Ovary (tissue), 10 donors: ENCODE data around the gene COL26A1. TPM values are rescaled to one million over a fixed set of nuclear protein-coding genes. Genes with fewer than 3 reads are reported as not detected.

Experiments used
- DNase-seq, 5 donors: peaks; one replicate each; pipeline ENCODE4 v3.0.0-alpha.2; 2019 to 2020
- H3K27ac ChIP-seq, 2 donors: fragments of 200-600 bp; one replicate each; pipeline versions ENCODE4 v1.5.1 to v1.8.0; 2019 to 2022
- H3K27me3 ChIP-seq: fragments of 200-600 bp; one replicate; pipeline ENCODE4 v1.8.0; 2022
- H3K36me3 ChIP-seq: fragments of 200-600 bp; sonication (generic); one replicate; pipeline ENCODE4 v1.5.1; 2019
- H3K4me1 ChIP-seq: one replicate; pipeline ENCODE4 v1.8.1; 2013; ENCODE audit warnings: mild to moderate bottlenecking, moderate library complexity; ENCODE audit not compliant: insufficient read depth
- H3K4me3 ChIP-seq: fragments of 200-600 bp; sonication (generic); one replicate; pipeline ENCODE4 v1.5.1; 2017
- H3K9me3 ChIP-seq, 2 donors: fragments of 200-600 bp in 1 of 2; sonication (generic) in 1 of 2; one replicate each; pipeline versions ENCODE4 v1.5.1 to v1.8.1; 2013 to 2019; ENCODE audit warnings: mild to moderate bottlenecking in 1 of 2, moderate library complexity in 1 of 2
- CTCF ChIP-seq, 3 donors: fragments of 450-650 bp in 2 of 3; fragments of 200-600 bp in 1 of 3; IDR thresholded peaks; one replicate each; pipeline versions ENCODE4 v1.5.1 to v1.8.0; 2016 to 2022; ENCODE audit warnings: antibody characterized with exemption in 3 of 3, mild to moderate bottlenecking in 1 of 3
- EP300 ChIP-seq: sonication (generic); formaldehyde crosslinking; IDR thresholded peaks from one replicate; pipeline ENCODE4 v1.6.1; 2017; ENCODE audit warnings: antibody characterized with exemption
- POLR2A ChIP-seq: fragments of 450-650 bp; IDR thresholded peaks from one replicate; pipeline ENCODE4 v1.6.1; 2017; ENCODE audit warnings: antibody characterized with exemption, mild to moderate bottlenecking, moderate library complexity
- WGBS, 3 donors: extraction: QIAGEN DNeasy Blood & Tissue Kit in 1 of 3; methylation state at CpG; one replicate each; pipeline versions ENCODE4 v1.1.5 to v1.1.7; 2013 to 2017; 5-methylcytosine and 5-hydroxymethylcytosine counted together
- intact Hi-C, 4 donors: fragments of 100-400 bp; cut with DNase I; formaldehyde crosslinking; loops; one replicate each; pipeline versions ENCODE4 v1.11.0 to v1.15.1; 2022 to 2023
- long read RNA-seq, 3 donors: library from polyadenylated mRNA in 2 of 3; unstranded in 2 of 3; transcript quantifications; one replicate each; pipeline ENCODE4 v2.0.0 and lab custom pipeline, GENCODE V29; 2021 to 2026
- polyA plus RNA-seq, 2 donors: library from polyadenylated mRNA; stranded (reverse); fragments of 200-250 nt in 1 of 2; fragments of 350-450 nt in 1 of 2; fragmentation: Illumina TruSeq in 1 of 2; extraction: RNeasy Lipid Tissue Mini Kit (QIAGEN cat#74804) in 1 of 2; gene quantifications; one replicate each; pipeline ENCODE4 v1.2.3, GENCODE V29; 2013 to 2014
- total RNA-seq, 7 donors: library from RNA; depleted of rRNA in 2 of 7; stranded (reverse); fragments of >200 nt in 2 of 7; fragmentation: NEBNext Ultra II Directional in 3 of 7; extraction: Animal tissue kit (Norgen Biotek cat#: 25700) in 3 of 7; gene quantifications; one replicate each; pipeline versions ENCODE4 v1.1.0 to v1.2.4, GENCODE V29; 2016 to 2023
- donor health status: DM: no; HTN: no; CAD: no; lungs with moderate emphysema.
- donor health status: DM: no; HTN: no; CAD: no.
- donor health status: Bipolar disorder and iron deficiency.
- donor health status: DM: yes; HTN: yes; CAD: no.
- donor health status: DM: no; HTN: no; CAD: no.
- donor health status: DM: yes; HTN: yes; CAD: no.

COL26A1 gene
- total RNA-seq (1 to 10 TPM in 2 of 7 donors, under 1 TPM in 5; 0.28 to 2.3 (median 0.42) TPM), polyA plus RNA-seq (under 1 TPM; 0.17 to 0.38 TPM)
- long read RNA-seq, donor 1: 0 reads
- long read RNA-seq, donor 2, partial matches to known transcripts: 0 of 3 reads
- long read RNA-seq, donor 2, other reads (novel, unspliced or antisense): 0 of 3 reads
- long read RNA-seq, donor 3, partial matches to known transcripts: 0 of 2 reads
- long read RNA-seq, donor 3, other reads (novel, unspliced or antisense): 1 of 2 reads

DNA sequence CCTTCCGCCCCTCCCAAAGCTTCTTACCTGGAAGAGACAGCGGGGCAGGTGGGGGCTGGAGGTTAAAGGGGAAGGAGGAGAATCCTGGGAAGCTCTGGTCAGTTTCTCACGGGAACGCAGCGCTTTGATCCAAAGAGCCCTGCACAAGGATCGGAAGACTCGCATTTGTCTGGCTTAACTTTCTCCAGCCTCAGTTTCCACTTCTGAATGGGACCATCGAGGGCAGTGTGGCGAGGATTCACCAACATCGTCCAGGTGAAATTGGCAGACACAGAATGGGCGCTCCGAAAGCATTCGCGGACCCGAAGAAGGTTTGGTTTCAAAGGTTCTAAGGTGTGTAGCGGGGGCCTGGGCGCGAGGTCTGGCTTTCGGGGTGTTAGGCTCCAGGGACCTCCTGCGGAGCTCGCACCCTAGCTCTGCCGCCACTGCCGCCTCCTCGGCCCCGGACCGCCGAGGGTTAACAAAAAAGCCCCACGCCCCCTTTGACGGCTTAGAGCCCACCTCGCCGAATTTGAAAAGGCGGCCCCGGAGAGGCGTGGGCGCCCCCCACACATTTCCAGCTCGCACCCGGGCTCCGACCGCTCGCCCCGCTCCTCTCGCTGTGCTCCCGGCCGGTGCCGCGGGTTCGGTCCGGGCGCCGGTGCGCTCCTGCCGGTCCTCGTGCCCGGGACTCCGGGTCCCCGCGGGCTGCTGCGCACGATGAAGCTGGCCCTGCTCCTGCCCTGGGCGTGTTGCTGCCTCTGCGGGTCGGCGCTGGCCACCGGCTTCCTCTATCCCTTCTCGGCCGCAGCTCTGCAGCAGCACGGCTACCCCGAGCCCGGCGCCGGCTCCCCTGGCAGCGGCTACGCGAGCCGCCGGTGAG lies at the start of gene COL26A1:
Gene COL26A1, plus strand, starts transcription at position 542 of the 862 bp plus-strand sequence. Its CDS starts 158 bp downstream, at position 700.
- peak in 4 of 5 donors; percentile 34 to 66 (median 44) for DNase-seq
- Histone ChIP-seq H3K36me3 (no peaks in the 10 kb centered on the region), H3K9me3 (no peaks in the 10 kb centered on the region), H3K27ac (peak within 1 kb of the TSS in 1 of 2 donors; percentile 21), H3K4me1 (peaks cover 6% of the 10 kb centered on the region), H3K4me3 (peak within 1 kb of the TSS; percentile 53), H3K27me3 (no peaks in the 10 kb centered on the region)
- intact Hi-C loops: loop anchor here in 1 of 4 donors (5.0 kb wide), 1 partner anchor 145 kb away; no protein-coding TSS in a partner anchor
- 11 to 23% (median 22%) methylated on average over 49 to 76 of the region's 76 CpGs for WGBS, 3 donors
- TF ChIP-seq EP300 (no peak), POLR2A (no peak), CTCF (IDR thresholded peaks at IDR 0.05) (no peak)

DNA sequence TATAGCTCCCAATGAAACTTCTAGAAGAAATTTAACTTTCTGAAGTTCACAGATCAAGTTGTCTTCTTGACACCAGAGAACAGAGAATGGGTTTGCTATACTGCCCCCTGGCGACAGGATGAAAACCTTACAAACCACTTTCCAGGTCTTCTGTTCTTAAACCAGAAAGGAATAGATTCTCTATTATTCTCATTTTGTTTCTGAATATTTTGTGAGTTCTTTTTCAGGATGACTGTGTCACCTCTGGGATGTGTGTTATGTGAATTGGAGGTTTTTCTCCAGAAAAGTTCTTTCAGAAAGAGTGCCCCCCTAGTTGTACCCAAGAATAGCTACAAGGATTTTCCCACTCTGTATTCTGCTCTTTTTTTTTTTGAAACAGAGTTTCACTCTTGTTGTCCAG lies 47.3 kb upstream of the COL26A1 start:
- no peaks in the 10 kb centered on the region for H3K36me3 ChIP-seq
- DNase-seq: peak in 1 of 5 donors; percentile 23
- H3K4me1 ChIP-seq: no peaks in the 10 kb centered on the region
- H3K9me3 ChIP-seq: no peaks in the 10 kb centered on the region
- intact Hi-C loops: no loop called here
- 0 to 8% (median 8%) methylated on average over 1 of the region's 1 CpG for WGBS, 3 donors
- no peaks in the 10 kb centered on the region for H3K27me3 ChIP-seq
- no peak overlapping the region for H3K27ac ChIP-seq
- TF ChIP-seq EP300 (no peak), POLR2A (no peak), CTCF (IDR thresholded peaks at IDR 0.05) (no peak)
- no peak overlapping the region for H3K4me3 ChIP-seq

DNA sequence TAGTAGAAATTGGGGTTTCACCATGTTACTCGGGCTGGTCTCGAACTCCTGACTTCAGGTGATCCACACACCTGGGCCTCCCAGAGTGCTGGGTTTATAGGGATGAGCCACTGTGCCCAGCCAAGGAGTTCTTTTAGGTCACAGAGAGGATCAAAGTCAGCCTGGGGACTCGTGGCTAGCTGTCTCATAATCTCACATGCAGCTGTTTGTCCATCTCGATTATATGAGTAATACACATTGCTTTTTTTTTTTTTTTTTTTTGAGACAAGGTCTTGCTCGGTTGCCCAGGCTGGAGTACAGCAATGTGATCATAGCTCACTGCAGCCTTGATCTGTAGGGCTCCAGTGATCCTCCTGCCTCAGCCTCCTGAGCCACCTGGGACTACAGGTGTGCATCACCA lies 43.3 kb upstream of the COL26A1 start:
- 55 to 68% (median 62%) methylated on average over 5 of the region's 5 CpGs for WGBS, 3 donors
- Histone ChIP-seq H3K4me3 (no peak overlapping the region), H3K36me3 (no peaks in the 10 kb centered on the region), H3K27me3 (no peaks in the 10 kb centered on the region), H3K27ac (no peak overlapping the region), H3K9me3 (no peaks in the 10 kb centered on the region), H3K4me1 (peaks cover 5% of the 10 kb centered on the region)
- no peak for DNase-seq
- intact Hi-C loops: no loop called here
- TF ChIP-seq CTCF (IDR thresholded peaks at IDR 0.05) (no peak), EP300 (no peak)

DNA sequence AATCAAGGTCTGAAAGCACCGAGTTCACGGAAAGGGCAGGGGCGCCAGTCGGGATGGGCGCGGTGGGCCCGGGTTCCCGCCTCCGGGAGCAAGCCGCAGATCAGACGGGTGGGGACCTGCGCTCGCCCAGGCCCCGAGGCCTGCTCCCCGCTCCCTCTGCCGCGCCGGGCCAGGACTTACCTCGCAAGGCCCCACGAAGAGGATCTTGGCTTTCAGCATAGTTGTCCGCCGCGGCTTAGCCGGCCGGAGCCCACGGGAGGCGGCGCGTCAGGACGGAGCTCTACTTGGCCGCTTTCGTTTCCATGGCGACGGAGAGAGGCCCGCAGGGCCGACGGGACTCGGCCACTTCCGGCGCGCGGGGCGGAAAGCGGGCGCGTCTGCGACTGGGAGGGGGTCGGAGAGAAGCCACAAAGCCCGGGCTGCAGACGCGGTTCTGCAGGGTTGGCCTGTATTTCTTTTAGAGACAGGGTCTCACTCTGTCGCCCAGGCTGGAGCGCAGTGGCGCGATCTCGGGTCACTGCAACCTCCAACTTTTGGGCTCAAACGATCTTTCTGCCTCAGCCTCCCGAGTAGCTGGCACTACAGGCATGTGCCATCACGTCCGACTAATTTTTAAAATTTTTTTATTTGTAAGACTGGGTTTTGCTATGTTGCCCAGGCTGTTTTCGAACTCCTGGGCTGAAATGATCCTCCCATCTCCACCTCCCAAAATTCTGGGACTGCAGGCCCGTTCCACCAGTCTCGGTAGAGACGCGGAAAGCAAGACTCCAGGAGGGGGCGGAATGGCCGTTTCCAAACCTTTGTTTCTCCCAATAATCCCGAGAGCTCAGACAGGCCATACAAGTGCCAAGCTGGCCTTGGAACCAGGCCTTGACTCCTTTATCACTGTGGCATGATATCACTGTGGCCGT lies 40.9 kb upstream of the COL26A1 start, which contains the start of gene IFT22:
Gene IFT22, minus strand, starts transcription at position 322 of the 911 bp plus-strand sequence. Its CDS starts 103 bp downstream, at position 219.
- intact Hi-C loops: no loop called here
- no peaks in the 10 kb centered on the region for H3K27me3 ChIP-seq
- peak within 1 kb of the TSS in 1 of 2 donors; percentile 46 for H3K27ac ChIP-seq
- DNase-seq: peak; percentile 89 to 95 (median 92)
- H3K36me3 ChIP-seq: no peaks in the 10 kb centered on the region
- TF ChIP-seq POLR2A: no peak
- TF ChIP-seq EP300: no peak
- no peak for TF ChIP-seq CTCF (IDR thresholded peaks at IDR 0.05)
- H3K4me1 ChIP-seq: peaks cover 5% of the 10 kb centered on the region
- 1% methylated on average over 50 to 69 of the region's 69 CpGs for WGBS, 3 donors
- H3K4me3 ChIP-seq: peak within 1 kb of the TSS; percentile 52
- H3K9me3 ChIP-seq: no peaks in the 10 kb centered on the region
